A549 (cell line): ENCODE results near the gene SEC14L6. TPM values are rescaled to one million over a fixed set of nuclear protein-coding genes. Genes with fewer than 3 reads are reported as not detected.

Source experiments
- ATAC-seq, 2 experiments: fragments of 200-7000 bp in 1 of 2; fragments of >200 bp in 1 of 2; cut with Nextera tagmentation in 1 of 2; cut with Tn5 transposase in 1 of 2; 3 replicates each; pipeline versions ENCODE4 v1.8.0 to v1.9.1; 2018 to 2020; ENCODE audit warnings: mild to moderate bottlenecking in 1 of 2, moderate library complexity in 1 of 2
- CTCF ChIA-PET: fragments of 300-600 bp; sonication (Branson Sonifier 250); formaldehyde crosslinking; extraction: SDS; loops from one replicate; lab custom pipeline; 2021; ENCODE audit warnings: antibody characterized with exemption, inconsistent platforms; lab: Yijun Ruan, JAX
- POLR2A ChIA-PET: fragments of 350-600 bp; formaldehyde crosslinking; extraction: SDS; loops from one replicate; lab custom pipeline; 2021; ENCODE audit warnings: antibody characterized with exemption, inconsistent platforms; lab: Yijun Ruan, JAX
- DNase-seq, 2 experiments: peaks; one replicate each; pipeline versions ENCODE4 v3.0.0 to v3.0.0-alpha.2; 2011 to 2016; ENCODE audit warnings: low read depth in 1 of 2, low spot score in 1 of 2
- FAIRE-seq: peaks from 2 replicates; lab custom pipeline; 2011; peaks lifted over from hg19 to GRCh38; lab: Jason Lieb, UNC
- H3K27ac ChIP-seq, 2 experiments: fragments of >200 bp; sonication (Bioruptor Twin); formaldehyde crosslinking; 3 replicates each; pipeline ENCODE4 v1.5.1; 2016 to 2017
- H3K4me1 ChIP-seq: fragments of >200 bp; sonication (Bioruptor Twin); formaldehyde crosslinking; 3 replicates; pipeline ENCODE4 v1.6.1; 2016
- H3K4me2 ChIP-seq: fragments of >200 bp; sonication (Bioruptor Twin); formaldehyde crosslinking; 3 replicates; pipeline ENCODE4 v1.6.1; 2016
- H3K4me3 ChIP-seq: fragments of >200 bp; sonication (Bioruptor Twin); formaldehyde crosslinking; 3 replicates; pipeline ENCODE4 v1.5.1; 2016
- H3K9me3 ChIP-seq: fragments of >200 bp; sonication (Bioruptor Twin); formaldehyde crosslinking; 3 replicates; pipeline ENCODE4 v1.6.1; 2016
- BCL3 ChIP-seq: fragments of >200 bp; sonication (Bioruptor Twin); formaldehyde crosslinking; IDR thresholded peaks from 3 replicates; pipeline ENCODE4 v1.6.1; 2016
- CEBPB ChIP-seq, 2 experiments: fragments of >200 bp in 1 of 2; sonication (Bioruptor Twin) in 1 of 2; formaldehyde crosslinking in 1 of 2; IDR thresholded peaks; 2 replicates each; pipeline ENCODE4 v1.6.1; 2012 to 2016
- CHD2 ChIP-seq: fragments of 150-350 bp; IDR thresholded peaks from 2 replicates; pipeline ENCODE4 v1.6.1; 2014; ENCODE audit warnings: low read length; ENCODE audit not compliant: partially characterized antibody
- CTCF ChIP-seq: fragments of >200 bp; sonication (Bioruptor Twin); formaldehyde crosslinking; IDR thresholded peaks from 3 replicates; pipeline ENCODE4 v1.5.1; 2016
- E2F6 ChIP-seq: IDR thresholded peaks from 2 replicates; pipeline ENCODE4 v1.6.1; 2012; ENCODE audit warnings: low read depth, borderline replicate concordance
- FOSB ChIP-seq: fragments of 250-450 bp; sonication (Bioruptor Pico); IDR thresholded peaks from 2 replicates; pipeline ENCODE4 v1.5.0; 2020; ENCODE audit warnings: mild to moderate bottlenecking, moderate library complexity
- HES2 ChIP-seq: fragments of >200 bp; sonication (Bioruptor Twin); formaldehyde crosslinking; IDR thresholded peaks from 2 replicates; pipeline ENCODE4 v1.6.1; 2016
- HEYL ChIP-seq: fragments of 250-450 bp; sonication (Bioruptor Pico); IDR thresholded peaks from 2 replicates; pipeline ENCODE4 v1.8.0; 2021; ENCODE audit warnings: mild to moderate bottlenecking, moderate library complexity
- HMGXB4 ChIP-seq: fragments of 250-450 bp; sonication (Bioruptor Pico); IDR thresholded peaks from 2 replicates; pipeline ENCODE4 v1.5.0; 2021; ENCODE audit warnings: mild to moderate bottlenecking, moderate library complexity, borderline replicate concordance
- HOXB13 ChIP-seq: fragments of 250-450 bp; sonication (Bioruptor Pico); IDR thresholded peaks from 2 replicates; pipeline ENCODE4 v1.5.0; 2020; ENCODE audit warnings: low read depth, mild to moderate bottlenecking, moderate library complexity
- HOXB5 ChIP-seq: fragments of 250-450 bp; sonication (Bioruptor Pico); IDR thresholded peaks from 2 replicates; pipeline ENCODE4 v1.5.0; 2020; ENCODE audit warnings: mild to moderate bottlenecking, moderate library complexity
- MAX ChIP-seq: IDR thresholded peaks from 2 replicates; pipeline ENCODE4 v1.6.1; 2012
- NPAS2 ChIP-seq: fragments of 250-450 bp; sonication (Bioruptor Pico); IDR thresholded peaks from 2 replicates; pipeline ENCODE4 v1.8.0; 2022; ENCODE audit warnings: mild to moderate bottlenecking, moderate library complexity, borderline replicate concordance
- NR3C1 ChIP-seq: fragments of >200 bp; sonication (Bioruptor Twin); formaldehyde crosslinking; IDR thresholded peaks from 3 replicates; pipeline ENCODE4 v1.6.1; 2017
- PBX3 ChIP-seq: IDR thresholded peaks from 2 replicates; pipeline ENCODE4 v1.6.1; 2012
- PHF8 ChIP-seq: fragments of 200-600 bp; sonication (generic); IDR thresholded peaks from 2 replicates; pipeline ENCODE4 v1.6.1; 2016; ENCODE audit warnings: low read depth, mild to moderate bottlenecking, antibody characterized with exemption, moderate library complexity, borderline replicate concordance
- REST ChIP-seq: fragments of 200-600 bp; sonication (generic); IDR thresholded peaks from 2 replicates; pipeline ENCODE4 v1.6.1; 2016; ENCODE audit warnings: antibody characterized with exemption, mild to moderate bottlenecking, moderate library complexity
- RFX5 ChIP-seq: fragments of 450-650 bp; IDR thresholded peaks from 2 replicates; pipeline ENCODE4 v1.7.1; 2014; ENCODE audit warnings: antibody characterized with exemption, mild to moderate bottlenecking, moderate library complexity
- RNF2 ChIP-seq: fragments of 200-600 bp; sonication (generic); IDR thresholded peaks from 2 replicates; pipeline ENCODE4 v1.6.1; 2016; ENCODE audit warnings: low read depth, mild to moderate bottlenecking, antibody characterized with exemption, moderate library complexity, borderline replicate concordance
- SMC3 ChIP-seq: fragments of >200 bp; sonication (Bioruptor Twin); formaldehyde crosslinking; IDR thresholded peaks from 3 replicates; pipeline ENCODE4 v1.6.1; 2018; ENCODE audit warnings: inconsistent platforms
- ZNF302 ChIP-seq: fragments of 250-450 bp; sonication (Bioruptor Pico); IDR thresholded peaks from 2 replicates; pipeline ENCODE4 v1.9.0; 2021; ENCODE audit warnings: inconsistent platforms, mild to moderate bottlenecking, moderate library complexity
- ZSCAN20 ChIP-seq: fragments of 250-450 bp; sonication (Bioruptor Pico); IDR thresholded peaks from 2 replicates; pipeline ENCODE4 v1.8.0; 2022; ENCODE audit warnings: mild to moderate bottlenecking, moderate library complexity
- WGBS: methylation state at CpG from one replicate; pipeline ENCODE4 v1.1.6; 2017; ENCODE audit errors: missing lambda C conversion rate; 5-methylcytosine and 5-hydroxymethylcytosine counted together
- polyA plus RNA-seq, 4 experiments: library from polyadenylated mRNA; depleted of rRNA in 3 of 4; stranded (reverse); fragments of >200 nt; fragmentation: RNase III in 1 of 4; extraction: RNeasy Plus Mini Kit Qiagen cat#74134 plus additional on column Dnase treatment in 1 of 4; gene quantifications; 2 replicates in 3 of 4; 3 replicates in 1 of 4; pipeline ENCODE4 v1.2.3, GENCODE V29; 2011 to 2017

Gene SEC14L6
- polyA plus RNA-seq, 2 of the 4 experiments (the other 2 are of a cell fraction), result not detected

GRCh38 chr22:30580896-30581295 is 34.4 kb upstream of the SEC14L6 start:
- Histone ChIP-seq H3K4me3 (no peak overlapping the region), H3K27ac (no peak overlapping the region), H3K4me2 (no peak overlapping the region), H3K4me1 (no peaks in the 10 kb centered on the region)
- FAIRE-seq (no peak), DNase-seq (no peak)
- POLR2A ChIA-PET, result no interaction called here
- 80% methylated on average over 1 of the region's 6 CpGs for WGBS
- no peak for TF ChIP-seq RFX5
- no peak for TF ChIP-seq ZNF302 (CRISPR knock-in tag)
- no peak for TF ChIP-seq FOSB (CRISPR knock-in tag)
- TF ChIP-seq REST, result no peak
- no peak for TF ChIP-seq HES2
- TF ChIP-seq NR3C1, result no peak
- no peak for TF ChIP-seq CTCF
- TF ChIP-seq HOXB13 (CRISPR knock-in tag), result no peak
- TF ChIP-seq CHD2, result no peak
- TF ChIP-seq MAX, result no peak
- no peak for TF ChIP-seq BCL3
- no peak for TF ChIP-seq SMC3
- TF ChIP-seq, all 56 proteins: peak for 0
- no peak for ATAC-seq
- H3K9me3 ChIP-seq, result no peaks in the 10 kb centered on the region
- CTCF ChIA-PET, result no interaction called here

GRCh38 chr22:30578481-30578880 is 31.9 kb upstream of the SEC14L6 start:
- WGBS, result 96% methylated on average over 11 of the region's 12 CpGs
- no peak for FAIRE-seq
- Histone ChIP-seq H3K4me2 (no peak overlapping the region), H3K4me1 (peaks cover 13% of the 10 kb centered on the region), H3K9me3 (no peaks in the 10 kb centered on the region), H3K27ac (no peak overlapping the region), H3K4me3 (no peak overlapping the region)
- no peak for DNase-seq
- ATAC-seq, result no peak
- ChIA-PET POLR2A (no interaction called here), CTCF (interaction anchor here (1.4 to 1.5 kb wide), 2 partner anchors 13 to 17 kb away, joined by 3 to 4 read pairs; no protein-coding TSS in a partner anchor)
- TF ChIP-seq ZSCAN20 (CRISPR knock-in tag) (no peak), NPAS2 (CRISPR knock-in tag) (no peak), E2F6 (no peak), PHF8 (no peak), HMGXB4 (CRISPR knock-in tag) (no peak), RNF2 (no peak), CEBPB (IDR thresholded peaks at IDR 0.05) (no peak), ZNF302 (CRISPR knock-in tag) (no peak), HOXB5 (CRISPR knock-in tag) (no peak), NR3C1 (no peak), PBX3 (no peak), HEYL (CRISPR knock-in tag) (no peak), FOSB (CRISPR knock-in tag) (no peak)
- TF ChIP-seq, all 56 proteins: peak for 0
